NCI-H2029 treated with DMSO at 0.1 percent for 48 hours (cell line): Measurements from ENCODE around the gene PCYT2.

Experiments
- DNase-seq: peaks from one replicate; lab custom pipeline; 2025; lab: John Stamatoyannopoulos, UW

The PCYT2 gene

DNA sequence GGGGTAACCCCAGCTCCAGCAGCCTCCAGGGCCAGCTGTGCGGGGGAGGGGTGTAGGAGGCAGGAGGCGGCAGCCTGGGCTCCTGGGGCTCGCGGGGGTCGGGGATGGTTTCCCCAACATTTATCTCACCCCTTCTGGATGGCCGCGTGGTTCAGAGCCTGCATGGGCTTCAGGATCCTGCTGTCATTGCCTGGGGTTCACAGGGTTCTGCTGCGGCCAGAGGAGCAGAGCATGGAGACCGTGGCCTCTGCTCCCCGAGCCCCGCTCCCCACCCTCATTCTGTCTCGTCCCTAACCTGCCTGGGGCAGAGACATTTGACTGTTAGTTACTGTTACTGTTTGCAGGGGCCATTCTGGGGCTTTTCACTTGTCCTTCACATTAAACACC lies 31.0 kb upstream of the PCYT2 start:
- DNase-seq: no peak

DNA sequence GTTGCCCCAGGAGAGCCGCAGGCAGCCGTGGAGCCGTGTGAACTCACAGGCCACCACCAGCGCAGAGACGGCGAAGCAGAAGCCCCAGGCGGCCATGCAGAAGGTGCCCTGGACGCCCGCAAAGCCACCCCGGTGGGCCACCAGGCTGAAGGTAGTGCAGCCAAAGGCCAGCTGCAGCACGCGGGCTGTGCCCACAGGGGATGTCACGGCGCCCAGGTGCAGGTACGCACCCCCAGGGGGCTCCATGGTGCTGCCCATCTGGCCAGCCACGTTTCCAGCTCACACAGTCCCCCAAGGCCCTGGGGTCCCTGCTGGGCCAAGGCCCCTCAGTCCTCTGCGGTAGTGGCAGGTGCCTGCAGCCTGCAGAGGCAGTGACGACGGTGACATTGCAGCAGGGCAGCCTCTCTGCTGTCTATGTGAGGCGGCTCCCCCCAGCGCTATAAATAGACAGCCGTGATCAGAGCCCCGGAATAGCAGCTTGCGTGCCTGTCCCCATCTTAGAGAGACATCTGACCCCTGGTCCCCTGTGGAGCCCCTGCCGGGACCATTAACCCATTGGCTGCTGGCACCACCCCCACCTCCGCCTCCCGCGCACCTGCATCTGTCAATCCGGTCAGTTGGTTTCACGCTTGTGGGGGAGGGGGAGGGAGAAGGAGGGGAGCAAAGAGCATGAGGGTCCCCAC lies 30.4 kb upstream of the PCYT2 start:
- no peak for DNase-seq

DNA sequence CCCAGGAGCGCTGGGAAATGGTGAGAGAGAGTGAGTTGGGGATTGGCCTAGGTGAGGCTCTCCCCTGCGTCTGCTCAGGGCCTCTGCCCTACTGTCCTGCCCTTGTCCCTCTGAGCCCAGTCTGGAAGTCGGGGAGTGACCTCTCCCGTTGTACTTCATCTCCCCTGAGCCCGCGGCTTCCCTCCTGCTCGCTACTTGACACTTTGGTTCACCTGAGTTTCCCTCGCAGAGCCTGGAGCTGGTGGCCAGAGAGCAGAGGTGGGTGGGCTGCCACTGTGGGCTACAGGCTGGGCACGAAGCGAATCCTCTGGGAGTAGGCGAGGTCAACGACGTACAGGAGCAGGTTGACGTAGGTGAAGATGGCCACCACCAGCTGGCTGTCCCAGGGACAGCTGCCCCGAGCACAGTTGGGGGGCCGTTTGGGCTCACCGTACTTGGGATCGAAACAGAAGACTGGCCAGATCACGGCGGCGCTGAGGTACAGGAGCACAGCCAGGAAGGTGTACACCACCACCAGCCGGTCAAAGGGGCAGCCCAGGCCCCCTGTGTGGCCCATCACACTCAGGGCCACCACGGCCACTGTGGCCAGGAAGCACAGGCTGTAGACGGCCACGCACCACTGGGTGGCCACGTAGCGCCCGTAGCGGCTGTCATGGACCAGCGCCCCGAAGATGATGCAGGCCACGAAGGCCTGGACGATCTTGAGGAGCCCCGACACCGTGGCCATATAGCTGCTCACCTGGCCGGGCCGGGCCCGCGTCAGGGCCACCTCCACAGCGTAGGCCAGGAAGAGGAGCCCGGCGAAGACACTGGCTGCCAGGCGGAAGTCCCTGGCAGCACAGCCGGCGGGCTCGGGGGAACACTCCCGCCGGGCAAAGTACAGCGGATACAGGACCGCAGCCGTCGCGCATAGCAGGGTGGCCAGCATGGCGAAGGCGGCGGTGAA lies 29.6 kb upstream of the PCYT2 start:
- no peak for DNase-seq

DNA sequence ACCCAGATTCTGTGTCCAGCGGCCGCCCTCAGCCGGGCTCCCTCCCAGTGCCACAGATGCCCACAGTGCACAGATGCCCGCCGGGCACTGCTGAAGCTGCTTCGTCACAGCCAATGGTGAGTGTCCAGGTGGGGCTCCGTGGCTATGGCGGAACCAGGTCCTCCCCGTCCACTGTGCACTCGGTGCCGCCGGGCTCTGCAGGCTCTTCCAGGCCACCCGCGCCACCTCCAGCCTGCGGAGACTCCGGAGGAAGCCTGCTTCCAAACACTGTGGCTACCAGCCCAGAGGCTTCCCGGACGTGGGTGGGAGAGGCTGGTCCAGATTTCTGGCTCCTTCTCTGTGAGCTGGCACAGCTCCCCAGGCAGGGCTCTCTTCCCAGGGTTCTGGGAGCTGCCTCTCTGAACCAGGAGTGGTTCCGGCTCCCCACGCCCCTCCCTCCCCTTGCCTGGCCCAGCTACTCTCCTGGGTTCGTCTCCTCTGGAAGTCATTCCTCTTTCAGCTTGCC lies 28.7 kb upstream of the PCYT2 start:
- DNase-seq: no peak

DNA sequence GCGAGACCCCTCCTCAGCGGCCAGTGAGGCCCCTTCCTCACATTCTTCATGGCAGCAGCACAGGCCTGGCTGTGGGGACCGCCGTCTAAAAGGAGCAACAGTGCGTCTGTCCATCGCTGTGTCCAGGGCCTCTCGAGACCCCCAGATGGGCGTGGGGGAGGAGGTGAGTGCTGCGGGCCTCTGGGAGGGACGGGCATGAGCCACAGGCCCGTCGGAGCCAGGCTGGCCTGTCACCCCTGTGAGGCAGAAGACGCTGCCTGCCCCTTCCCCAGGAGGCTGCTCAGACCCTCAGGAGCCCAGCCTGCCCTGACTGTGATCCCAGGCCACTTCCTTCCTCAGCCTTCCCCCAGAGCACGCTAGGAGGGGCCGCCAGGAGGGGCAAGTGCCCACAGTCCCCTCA lies 28.0 kb upstream of the PCYT2 start:
- no peak for DNase-seq

DNA sequence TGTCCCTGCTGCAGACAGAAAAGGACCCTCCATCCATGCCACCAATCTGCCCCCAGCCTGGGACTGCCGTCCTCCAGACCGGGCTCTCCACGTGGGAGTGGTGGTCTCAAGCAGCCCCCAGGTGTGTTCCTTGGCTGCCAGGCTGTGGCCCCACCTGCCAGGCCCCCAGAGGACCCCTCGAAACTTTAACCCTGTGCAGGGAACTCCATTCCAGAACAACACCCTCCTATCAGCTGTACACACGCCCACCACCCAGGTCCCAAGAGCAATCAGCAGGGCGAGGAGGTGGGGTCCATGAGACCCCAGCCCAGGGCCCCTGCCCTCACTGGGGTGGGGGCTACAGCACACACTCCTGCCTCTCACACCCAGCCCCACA lies 24.5 kb upstream of the PCYT2 start:
- DNase-seq: no peak

DNA sequence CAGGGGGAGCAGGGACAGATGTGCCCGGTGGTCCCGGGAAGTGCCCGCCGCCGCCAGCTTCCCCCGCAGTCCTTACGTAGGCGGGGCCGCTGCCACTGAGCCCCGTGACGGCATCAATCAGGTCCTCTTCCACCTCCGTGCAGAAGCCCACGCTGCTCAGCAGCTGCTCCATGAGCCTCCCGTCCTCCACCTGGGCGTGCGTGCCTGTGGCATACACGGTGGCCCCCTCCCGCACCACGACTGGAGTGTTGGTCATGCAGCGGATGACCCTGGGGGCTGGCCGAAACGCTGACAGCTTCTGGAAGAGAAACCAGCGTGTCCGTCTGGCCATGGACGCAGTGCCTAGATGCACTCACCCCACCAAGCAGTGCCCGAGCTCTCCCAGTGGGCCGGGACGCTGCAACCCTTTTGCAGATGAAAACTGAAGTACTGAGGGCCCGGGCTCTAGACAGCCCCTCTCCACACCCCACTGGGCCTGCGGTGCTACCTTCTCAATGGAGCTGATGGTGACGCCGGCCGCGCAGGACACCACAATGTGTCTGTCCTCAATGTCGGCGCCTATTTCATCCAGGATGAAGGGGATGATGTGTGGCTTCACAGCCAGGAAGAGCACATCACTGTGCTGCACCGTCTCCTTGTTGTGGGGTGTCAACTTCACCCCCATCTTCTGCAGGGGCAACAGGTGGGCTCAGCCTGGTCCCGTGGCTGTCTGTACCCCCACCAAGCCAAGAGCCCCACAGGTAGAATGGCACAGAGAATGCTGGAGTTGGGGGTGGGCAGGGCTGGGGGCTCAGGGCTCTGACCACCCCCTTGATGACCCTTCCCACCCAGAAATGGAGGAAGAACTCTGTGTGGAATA lies 23.9 kb upstream of the PCYT2 start:
- no peak for DNase-seq

DNA sequence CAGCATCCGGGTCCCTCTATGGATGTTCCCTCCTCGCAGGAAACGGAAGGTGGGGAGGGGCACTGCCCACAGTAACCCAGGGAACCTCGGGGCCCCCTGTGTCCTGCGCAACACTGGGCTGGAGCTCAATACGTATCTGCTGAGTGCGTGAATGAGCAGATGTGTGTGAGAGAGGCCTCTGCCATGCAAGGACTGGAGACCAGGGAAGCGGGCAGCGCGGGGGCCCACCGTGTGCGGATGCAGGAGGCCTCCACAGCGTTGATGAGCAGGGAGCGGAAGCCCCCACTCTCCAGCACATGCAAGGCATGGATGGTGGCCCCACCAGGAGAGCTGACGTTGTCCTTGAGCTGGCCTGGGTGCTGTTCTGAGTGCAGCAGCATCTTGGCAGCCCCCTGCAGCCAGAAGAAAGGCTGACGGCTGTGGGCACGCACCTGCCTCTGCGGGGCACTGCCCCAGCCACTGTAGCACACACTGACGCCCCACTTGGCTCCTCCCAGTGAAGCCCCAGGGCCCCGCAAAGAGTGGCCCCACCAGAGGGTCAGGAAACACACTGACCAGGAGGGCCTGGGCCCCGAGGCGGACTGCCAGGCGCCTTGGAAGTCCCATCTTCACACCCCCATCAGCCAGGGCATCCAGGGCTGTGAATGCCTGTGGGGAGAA lies 23.0 kb upstream of the PCYT2 start:
- DNase-seq: no peak

DNA sequence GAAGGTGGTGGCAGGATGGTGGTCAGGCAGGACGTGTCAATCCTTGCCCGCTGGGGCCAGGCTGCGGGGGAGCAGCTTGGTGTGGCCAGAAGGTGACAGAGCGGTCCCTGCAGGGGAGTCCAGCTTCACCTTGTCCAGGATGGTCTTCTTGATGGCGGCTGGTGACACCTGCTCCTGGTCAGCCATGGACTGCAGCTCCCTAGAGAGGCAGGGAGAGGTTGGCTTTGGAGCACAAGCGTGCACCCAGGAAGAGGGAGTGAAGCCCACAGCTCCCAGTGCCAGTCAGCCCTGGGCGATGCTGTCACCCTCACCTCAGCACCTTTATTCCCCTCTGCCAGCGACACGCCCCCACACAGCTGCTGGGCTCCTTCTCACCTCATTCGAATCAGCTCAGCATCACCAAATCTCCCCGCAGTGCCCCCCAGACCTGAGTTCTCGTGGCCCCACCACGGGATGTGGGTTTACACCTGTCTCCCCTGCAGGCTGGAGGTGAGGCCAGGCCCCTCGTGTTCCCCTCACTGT lies 22.0 kb upstream of the PCYT2 start:
- no peak for DNase-seq

DNA sequence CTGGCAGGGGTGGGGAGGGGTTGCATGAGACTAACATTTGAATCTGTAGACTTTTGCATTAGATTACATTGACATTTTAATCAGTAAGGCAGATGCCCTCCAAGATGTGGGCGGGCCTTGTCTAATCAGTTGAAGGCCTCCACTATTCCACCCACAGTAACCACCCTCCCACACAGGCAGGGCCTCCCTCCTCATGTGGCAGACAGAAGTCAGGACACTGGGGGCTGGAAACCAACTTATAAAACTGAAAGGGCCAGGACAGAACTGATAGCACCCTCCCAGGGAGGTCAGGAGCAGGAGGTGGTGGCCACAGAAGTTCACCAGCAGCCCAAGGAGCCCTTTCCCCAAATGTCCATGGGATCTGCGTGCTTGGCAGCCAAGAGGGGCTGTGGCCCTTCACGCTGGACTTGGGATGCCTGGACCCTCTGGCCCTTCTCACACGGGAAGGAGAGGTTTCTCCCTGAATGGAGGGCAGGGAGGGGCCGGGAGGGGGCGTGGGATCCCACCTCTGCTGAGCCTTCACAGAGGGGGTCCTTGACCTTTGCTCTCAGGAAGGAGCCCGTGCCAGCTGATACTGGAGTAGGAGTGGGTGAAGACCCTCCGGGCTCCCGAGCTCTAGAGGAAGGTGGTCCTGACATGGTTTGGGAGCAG lies 21.3 kb upstream of the PCYT2 start:
- peak; percentile 17 for DNase-seq

DNA sequence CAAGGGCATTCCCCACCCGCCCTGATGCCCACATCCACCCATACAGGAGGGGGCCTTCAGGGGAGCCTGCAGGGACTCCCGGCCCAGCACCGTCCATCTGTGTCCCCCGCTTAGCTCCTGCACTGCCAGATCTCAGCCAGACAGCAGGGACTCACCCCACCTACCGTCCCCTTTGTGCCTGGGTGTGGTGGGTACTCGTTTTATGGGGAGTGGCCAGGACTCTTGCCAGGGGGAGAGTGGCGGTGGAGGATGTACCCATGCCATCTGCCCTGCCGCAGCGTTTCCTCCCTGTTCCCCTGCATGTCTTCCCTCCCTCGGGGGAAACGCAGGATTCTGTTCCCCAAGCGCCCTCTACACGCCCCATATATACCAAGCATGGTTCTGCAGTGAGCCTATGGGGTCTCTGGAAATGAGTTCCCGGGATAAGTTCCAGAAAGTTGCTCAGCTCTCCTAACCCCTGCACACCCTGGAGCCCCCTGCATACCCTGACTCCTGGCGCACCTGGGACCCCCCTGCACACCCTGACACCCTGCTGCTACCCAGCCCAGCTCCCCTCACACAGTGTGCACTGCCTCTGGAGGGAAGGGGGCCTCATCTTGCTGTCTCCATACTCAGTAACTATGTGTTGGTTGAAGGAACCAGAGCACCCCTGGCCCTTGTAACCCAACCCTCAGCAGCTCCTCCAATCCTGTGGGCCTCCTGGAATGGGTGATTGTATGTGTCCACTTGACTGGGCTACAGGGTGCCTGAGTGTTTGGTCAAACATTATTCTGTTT lies 20.5 kb upstream of the PCYT2 start:
- peak; percentile 12 for DNase-seq

DNA sequence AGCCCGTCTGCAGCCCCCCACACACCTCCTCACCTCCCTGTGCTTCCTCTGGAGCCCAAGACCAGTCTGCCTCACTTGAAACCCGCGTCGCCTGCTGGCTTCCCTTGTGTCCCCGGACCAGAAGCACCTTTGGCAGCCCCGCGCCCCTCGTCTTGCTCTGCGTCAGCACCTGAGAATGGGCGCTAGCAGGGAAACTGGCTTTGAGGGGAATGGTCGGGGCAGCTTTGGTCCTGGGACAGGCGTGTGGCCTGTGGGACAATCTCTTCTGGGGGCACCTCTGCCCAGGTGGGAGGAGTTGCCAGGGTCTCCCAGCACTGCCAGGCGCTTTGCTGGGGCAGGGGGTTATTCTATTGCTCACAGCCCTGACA lies 20.0 kb upstream of the PCYT2 start:
- DNase-seq: no peak

DNA sequence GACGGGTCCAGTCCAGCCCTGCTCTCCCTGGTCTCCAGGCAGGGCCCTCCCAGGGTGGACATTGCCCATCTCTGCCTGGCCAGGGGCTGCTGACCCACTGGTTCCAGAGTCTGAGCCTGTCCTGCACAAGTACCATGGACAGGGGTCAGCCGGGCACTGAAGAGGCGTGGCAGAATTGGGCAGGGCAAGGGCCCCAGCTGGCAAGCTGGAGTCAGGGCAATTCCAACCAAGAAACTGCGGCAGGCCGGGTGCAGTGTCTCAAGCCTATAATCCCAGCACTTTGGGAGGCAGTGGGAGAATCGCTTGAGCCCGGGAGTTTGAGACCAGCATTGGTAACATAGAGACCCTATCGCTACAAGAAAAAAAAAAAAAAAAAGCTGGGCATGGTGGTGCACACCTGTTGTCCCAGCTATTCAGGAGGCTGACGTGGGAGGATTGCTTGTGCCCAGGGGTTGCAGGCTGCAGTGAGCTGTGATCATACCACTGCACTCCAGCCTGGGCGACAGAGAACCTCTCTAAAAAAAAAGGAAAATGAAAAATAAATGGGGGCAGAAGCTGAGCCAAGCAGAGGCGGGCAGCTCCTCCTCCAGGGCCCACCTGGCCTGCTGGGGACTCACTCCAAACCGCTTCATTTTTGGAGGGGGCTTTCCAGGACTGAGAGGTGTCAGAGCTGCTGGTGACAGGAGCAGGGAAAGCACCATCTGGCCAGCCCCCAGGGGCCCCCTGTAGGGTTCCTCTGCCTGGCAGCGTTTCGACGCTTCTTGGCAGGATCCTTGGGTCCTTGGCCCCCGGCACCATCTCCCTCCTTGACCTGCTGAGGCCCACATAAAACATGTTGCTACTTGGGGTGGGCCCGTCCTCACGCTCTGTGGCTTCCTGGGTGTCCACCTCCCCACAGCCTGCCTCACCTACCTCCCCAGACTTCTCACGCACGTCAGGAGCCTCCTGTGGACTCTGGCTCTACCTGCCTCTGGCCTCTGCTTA lies 19.2 kb upstream of the PCYT2 start:
- DNase-seq: no peak

DNA sequence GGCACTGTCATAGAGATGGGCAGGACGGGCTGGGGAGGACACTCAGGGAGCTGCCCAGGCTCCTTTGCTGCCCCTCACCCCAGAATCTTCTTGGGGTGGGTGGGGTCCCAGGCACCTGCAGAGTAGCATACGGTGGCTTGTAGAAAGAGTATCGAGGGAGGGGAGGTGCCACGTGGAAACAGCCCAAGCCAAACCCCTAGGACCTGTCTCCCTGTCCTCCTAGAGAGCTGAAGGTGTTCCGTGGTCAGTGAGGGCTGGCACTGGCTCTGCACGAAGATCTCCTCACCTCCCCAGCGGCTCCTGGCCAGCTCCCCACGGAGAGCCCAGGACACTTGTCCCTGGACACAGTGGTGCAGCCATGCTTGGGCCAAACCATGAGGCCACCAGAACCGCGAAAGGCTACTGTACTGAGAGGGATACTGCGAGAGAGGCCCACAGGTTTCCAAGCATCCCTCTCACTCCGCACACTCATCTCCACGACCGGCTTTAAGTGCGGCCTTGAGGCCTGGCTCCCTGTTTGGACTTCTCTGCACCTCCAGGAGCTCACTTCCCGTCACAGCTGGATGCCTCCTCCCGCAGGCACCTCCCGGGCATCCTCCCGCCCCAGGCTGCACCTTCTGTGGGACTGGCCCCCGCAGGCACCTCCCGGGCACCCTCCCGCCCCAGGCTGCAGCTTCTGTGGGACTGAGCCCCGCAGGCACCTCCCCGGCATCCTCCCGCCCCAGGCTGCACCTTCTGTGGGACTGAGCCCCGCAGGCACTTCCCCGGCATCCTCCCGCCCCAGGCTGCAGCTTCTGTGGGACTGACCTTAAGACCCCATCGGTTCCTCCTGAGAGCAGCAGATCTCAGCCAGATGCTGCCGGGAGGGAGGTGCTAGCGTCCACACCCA lies 18.3 kb upstream of the PCYT2 start:
- no peak for DNase-seq

DNA sequence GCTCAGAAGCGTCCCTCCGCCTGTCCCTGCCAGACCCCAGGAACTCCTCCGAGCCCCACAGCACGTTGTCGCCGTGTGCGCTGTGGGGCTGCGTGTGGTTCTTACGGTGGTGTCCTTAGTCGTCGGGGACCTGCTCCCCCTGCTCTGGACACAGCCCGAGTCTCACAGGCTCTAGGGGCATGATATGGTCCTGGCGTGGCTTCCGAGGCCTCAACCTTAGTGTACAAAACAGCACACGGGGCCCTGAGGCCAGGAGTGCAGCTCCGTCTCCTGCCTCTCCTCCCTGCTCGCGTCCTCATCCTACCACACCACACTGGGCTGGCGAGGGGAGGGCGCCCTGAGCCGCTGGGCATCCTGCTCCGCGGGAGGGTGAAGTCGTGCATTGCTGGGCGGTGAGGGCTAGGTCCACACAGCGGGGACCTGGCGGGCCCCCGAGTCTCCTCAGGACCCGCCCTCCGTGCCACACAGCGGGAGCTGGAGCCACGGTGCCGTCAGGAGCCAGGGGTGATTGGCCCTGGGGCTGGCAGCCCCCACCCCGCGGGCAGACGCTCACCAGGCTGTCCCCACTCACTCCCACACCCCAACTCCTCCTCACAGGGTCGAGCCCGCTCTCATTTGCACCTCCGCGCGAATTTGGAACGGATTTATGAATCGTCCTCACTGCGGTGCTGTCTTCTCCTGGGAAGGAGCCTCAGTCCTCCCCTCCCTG lies 17.5 kb upstream of the PCYT2 start:
- DNase-seq: no peak

DNA sequence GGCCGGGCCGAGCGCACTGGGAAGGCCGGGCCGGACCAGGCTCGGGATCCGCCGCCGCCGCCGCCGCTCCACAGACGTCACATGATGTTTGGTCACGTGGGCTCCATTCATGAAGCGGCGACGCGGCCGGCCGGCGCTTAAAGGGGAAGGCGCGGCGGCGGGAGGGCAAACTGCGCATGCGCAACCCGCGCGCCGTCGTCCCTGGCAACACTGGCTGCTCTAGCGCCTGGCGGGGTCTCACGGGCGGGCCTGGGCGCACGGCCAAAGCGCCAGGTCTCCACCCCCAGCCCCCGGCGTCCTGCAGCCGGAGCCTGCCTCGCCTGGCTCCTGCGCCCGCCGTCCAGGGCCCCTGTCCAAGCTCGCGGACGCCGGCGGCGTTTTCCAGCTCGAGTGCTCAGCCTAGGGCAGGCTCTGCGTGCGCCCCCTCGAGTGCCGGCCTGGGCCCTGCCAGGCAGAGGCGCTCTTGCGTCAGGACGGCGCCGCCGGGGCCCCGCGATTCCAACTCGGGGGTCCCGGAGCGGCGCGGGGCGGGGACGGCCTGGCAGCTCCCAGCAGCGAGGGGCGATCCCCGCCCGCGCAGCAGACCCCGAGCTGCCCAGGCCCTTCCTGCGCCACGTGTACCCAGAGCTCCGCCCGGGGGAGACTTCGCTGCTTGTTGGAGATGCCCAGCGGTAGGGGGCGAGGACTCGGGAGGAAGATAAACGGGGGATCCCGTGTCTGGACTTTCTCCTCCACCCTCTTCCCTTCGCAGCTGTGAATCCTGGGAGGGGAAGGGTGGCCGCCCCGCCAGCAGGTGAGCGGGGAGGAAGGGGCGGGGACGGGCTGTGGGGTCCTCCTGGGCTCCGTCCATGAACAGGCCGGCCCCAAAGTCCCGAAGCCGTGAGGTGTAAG lies 16.7 kb upstream of the PCYT2 start, which contains the start of gene MAFG:
Gene MAFG (minus strand): TSS at position 83 of the 891 bp plus-strand sequence. CDS start 4,550 bp downstream, outside the sequence.
- peak; percentile 43 for DNase-seq
